GM18519 (cell line): ENCODE measurements around the gene SPSB1.

Experiments
- ATAC-seq: cut with Tn5 transposase; IDR thresholded peaks from one replicate; pipeline ENCODE4 v1.9.1; 2021; ENCODE audit warnings: mild to moderate bottlenecking, moderate library complexity; ENCODE audit not compliant: unreplicated experiment, low FRiP score

Gene SPSB1

GRCh38 chr1:9292361-9293240, at the start of gene SPSB1:
TSS of gene SPSB1 (plus strand) at chr1:9292894. CDS start at chr1:9355892, 62,998 bp downstream.
- ATAC-seq, result no peak

GRCh38 chr1:9243066-9243739, 49.5 kb upstream of the SPSB1 start:
- ATAC-seq, result no peak

GRCh38 chr1:9244501-9245229, 48.0 kb upstream of the SPSB1 start:
- ATAC-seq, result no peak

GRCh38 chr1:9245230-9245619, 47.5 kb upstream of the SPSB1 start:
- ATAC-seq, result no peak

- ATAC-seq, result no peak
Observed at GRCh38 chr1:9245661-9246060, 47.0 kb upstream of the SPSB1 start.

- ATAC-seq, result no peak
Observed at GRCh38 chr1:9246215-9246614, 46.5 kb upstream of the SPSB1 start.

- ATAC-seq, result no peak
Observed at GRCh38 chr1:9246841-9247785, 45.6 kb upstream of the SPSB1 start.

- ATAC-seq, result no peak
Observed at GRCh38 chr1:9247894-9248293, 44.8 kb upstream of the SPSB1 start.

GRCh38 chr1:9248341-9249262, 44.1 kb upstream of the SPSB1 start:
- no peak for ATAC-seq

GRCh38 chr1:9249263-9249533, 43.5 kb upstream of the SPSB1 start:
- no peak for ATAC-seq

- no peak for ATAC-seq
Observed at GRCh38 chr1:9249534-9250410, 42.9 kb upstream of the SPSB1 start.

- no peak for ATAC-seq
Observed at GRCh38 chr1:9250411-9251381, 42.0 kb upstream of the SPSB1 start.

GRCh38 chr1:9251501-9251900, 41.2 kb upstream of the SPSB1 start:
- ATAC-seq, result no peak

- ATAC-seq, result no peak
Observed at GRCh38 chr1:9253004-9253403, 39.7 kb upstream of the SPSB1 start.

GRCh38 chr1:9253453-9254105, 39.1 kb upstream of the SPSB1 start:
- no peak for ATAC-seq

- ATAC-seq, result no peak
Observed at GRCh38 chr1:9256332-9256731, 36.4 kb upstream of the SPSB1 start.

GRCh38 chr1:9257851-9258250, 34.8 kb upstream of the SPSB1 start:
- ATAC-seq, result no peak
